Left colon (tissue), 2 donors: ENCODE data around the gene ZACN. TPM values are rescaled to one million over a fixed set of nuclear protein-coding genes. Genes with fewer than 3 reads are reported as not detected.
A peak's percentile ranks its signal among the peaks of the same experiment; 100 is the strongest.
"Not testable (repeated sequence)": the region's sequence is repeated elsewhere in the genome, so short reads cannot be mapped to it uniquely, and the experiment has no call there.

Experiments
- ATAC-seq: fragments of 200-7000 bp; cut with Tn5 transposase; one replicate; pipeline ENCODE4 v1.9.1; 2020; ENCODE audit warnings: mild to moderate bottlenecking, moderate library complexity
- DNase-seq, 2 donors: peaks; one replicate each; pipeline ENCODE4 v3.0.0-alpha.2; 2020
- intact Hi-C, 2 donors: fragments of 100-400 bp; cut with DNase I in 1 of 2; cut with micrococcal nuclease in 1 of 2; formaldehyde crosslinking; loops; one replicate each; pipeline versions ENCODE4 v1.11.2 to v1.14.0; 2022; cut with DNase I, micrococcal nuclease
- total RNA-seq, 2 donors: library from RNA; stranded (reverse); fragmentation: NEBNext Ultra II Directional; extraction: Animal tissue kit (Norgen Biotek cat#: 25700); gene quantifications; one replicate each; pipeline ENCODE4 v1.2.1, GENCODE V29; 2021
- donor health status: DM: no; HTN: no; CAD: no.
- donor health status: DM: yes; HTN: yes; CAD: no.

The ZACN gene
- total RNA-seq, 2 donors from 2014 or later: 0.22 TPM; not detected in 1

- ATAC-seq: no peak
- no peak for DNase-seq
- intact Hi-C loops: no loop called here
Measured at GRCh38 chr17:76077584-76078110, 1.3 kb upstream of the ZACN start.

DNA sequence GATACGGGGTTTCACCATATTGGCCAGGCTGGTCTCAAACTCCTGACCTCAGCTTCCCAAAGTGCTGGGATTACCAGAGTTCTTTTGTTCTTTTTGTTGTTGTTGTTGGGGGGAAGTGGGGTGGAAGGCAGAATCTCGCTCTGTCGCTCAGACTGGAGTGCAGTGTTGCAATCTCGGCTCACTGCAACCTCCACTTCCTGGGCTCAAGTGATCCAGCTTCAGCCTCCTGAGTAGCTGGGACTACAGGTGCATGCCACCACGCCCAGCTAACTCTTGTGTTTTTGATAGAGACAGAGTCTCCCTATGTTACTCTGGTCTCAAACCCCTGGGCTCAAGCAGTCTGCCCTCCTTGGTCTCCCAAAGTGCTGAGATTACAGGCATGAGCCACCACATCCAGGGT lies 612 bp upstream of the ZACN start:
- intact Hi-C loops, ATAC-seq: not testable (repeated sequence)

GRCh38 chr17:76079535-76079955 lies 563 bp downstream of the ZACN start:
- DNase-seq (no peak), ATAC-seq (peak; percentile 2)
- intact Hi-C loops: no loop called here

More for the DNA sequence above, 612 bp upstream of the ZACN start:
- DNase-seq: not testable (repeated sequence)

DNA sequence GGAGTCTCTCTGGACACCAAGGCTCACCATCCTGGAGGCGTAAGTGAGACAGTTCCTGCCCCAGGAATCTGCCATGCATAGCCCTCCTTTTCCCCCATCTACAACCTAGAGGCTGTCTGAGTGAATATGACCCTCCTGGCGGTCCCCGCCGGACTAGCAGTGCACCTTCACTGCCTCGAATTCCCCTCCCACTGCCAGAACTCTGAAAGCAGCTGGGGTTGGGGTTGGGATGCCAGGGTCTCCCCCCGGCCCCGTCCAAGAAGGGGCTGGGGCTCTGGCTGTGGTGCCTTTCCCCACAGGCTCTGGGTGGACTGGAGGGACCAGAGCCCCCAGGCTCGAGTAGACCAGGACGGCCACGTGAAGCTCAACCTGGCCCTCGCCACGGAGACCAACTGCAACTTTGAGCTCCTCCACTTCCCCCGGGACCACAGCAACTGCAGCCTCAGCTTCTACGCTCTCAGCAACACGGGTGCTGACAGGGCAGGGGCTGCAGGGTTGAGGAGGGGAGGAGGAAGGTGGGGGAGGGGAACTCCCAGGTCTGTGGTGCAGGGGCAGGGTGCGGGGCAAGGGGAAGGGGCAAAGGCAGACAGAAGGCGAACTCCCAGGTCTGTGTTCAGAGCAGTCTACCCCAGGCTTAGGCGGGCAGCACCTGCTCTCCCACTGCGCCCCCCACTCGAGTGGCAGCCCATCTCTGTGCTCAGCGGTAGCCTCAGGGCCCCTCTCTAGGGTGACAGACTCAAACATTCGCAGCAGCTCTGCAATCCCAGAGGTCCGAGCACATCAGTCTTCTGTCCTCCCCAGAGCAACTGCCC lies 1.2 kb downstream of the ZACN start:
- DNase-seq: no peak
- peak; percentile 6 for ATAC-seq
- intact Hi-C loops: no loop called here

DNA sequence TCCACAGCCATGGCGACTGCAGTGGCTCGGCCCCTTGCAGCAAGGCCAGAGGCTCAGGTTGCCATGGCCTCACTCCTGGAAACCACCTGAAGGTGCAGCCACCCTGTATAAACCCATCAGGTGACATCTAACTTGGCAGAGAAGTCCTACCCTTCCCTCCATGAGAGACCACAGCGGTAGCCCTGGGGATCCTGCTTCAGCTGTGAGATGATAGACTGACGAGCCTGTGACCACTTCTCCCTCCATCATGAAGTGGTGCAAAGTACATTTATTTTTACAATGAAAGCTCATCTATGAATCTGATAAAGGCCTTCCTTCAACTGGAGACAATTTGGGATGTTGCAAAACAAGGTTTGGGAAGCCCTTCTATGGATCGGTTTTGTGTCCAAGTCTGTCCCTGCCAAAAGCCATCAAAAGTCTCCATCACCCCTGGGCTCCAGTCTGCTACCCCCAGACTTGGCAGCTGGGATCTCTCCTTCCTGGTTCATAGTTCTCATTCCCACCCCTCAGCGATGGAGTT lies 1.8 kb downstream of the ZACN start:
- ATAC-seq (peak; percentile 10), DNase-seq (no peak)
- intact Hi-C loops: no loop called here

- ATAC-seq (peak; percentile 14), DNase-seq (no peak)
- intact Hi-C loops: no loop called here
Measured at GRCh38 chr17:76081295-76082210, 2.6 kb downstream of the ZACN start.

GRCh38 chr17:76082326-76083251 lies 3.6 kb downstream of the ZACN start:
- ATAC-seq: no peak
- peak in 1 of 2 donors; percentile 17 for DNase-seq
- intact Hi-C loops: no loop called here

GRCh38 chr17:76083536-76084182 lies 4.7 kb downstream of the ZACN start:
- DNase-seq (no peak), ATAC-seq (no peak)
- intact Hi-C loops: no loop called here

GRCh38 chr17:76085066-76085730 lies 6.2 kb downstream of the ZACN start:
- intact Hi-C loops: no loop called here
- ATAC-seq (no peak), DNase-seq (no peak)

GRCh38 chr17:76085731-76086366 lies 6.9 kb downstream of the ZACN start:
- DNase-seq (no peak), ATAC-seq (no peak)
- intact Hi-C loops: no loop called here

DNA sequence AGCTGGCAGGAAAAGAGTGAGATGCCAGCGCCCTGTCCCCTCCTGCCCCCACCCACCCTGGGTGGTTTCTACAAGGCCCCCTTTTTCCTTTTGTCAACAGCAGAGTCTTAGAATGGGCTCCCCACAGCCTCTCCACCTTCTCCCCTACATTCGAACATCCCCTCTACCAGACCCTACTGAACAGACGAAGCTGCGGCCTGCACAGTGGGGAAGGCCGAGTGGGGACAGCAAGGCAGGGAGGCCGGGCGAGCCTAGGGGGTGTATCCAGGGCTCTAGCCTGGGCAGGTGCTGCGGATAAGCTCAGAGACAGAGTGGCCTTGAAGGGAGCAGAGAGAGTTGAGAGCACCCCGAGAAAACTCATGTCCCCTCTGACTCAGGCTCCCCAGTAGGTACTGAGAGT lies 7.4 kb downstream of the ZACN start:
- intact Hi-C loops: no loop called here
- DNase-seq (no peak), ATAC-seq (no peak)

GRCh38 chr17:76087531-76087930 lies 8.5 kb downstream of the ZACN start:
- no peak for ATAC-seq
- intact Hi-C loops: no loop called here
- DNase-seq: no peak

GRCh38 chr17:76088041-76088867 lies 9.3 kb downstream of the ZACN start:
- DNase-seq (no peak), ATAC-seq (no peak)

GRCh38 chr17:76088868-76089576 lies 10.0 kb downstream of the ZACN start:
- no peak for DNase-seq
- intact Hi-C loops: no loop called here
- ATAC-seq: no peak

More at GRCh38 chr17:76088041-76088867, 9.3 kb downstream of the ZACN start:
- intact Hi-C loops: no loop called here

DNA sequence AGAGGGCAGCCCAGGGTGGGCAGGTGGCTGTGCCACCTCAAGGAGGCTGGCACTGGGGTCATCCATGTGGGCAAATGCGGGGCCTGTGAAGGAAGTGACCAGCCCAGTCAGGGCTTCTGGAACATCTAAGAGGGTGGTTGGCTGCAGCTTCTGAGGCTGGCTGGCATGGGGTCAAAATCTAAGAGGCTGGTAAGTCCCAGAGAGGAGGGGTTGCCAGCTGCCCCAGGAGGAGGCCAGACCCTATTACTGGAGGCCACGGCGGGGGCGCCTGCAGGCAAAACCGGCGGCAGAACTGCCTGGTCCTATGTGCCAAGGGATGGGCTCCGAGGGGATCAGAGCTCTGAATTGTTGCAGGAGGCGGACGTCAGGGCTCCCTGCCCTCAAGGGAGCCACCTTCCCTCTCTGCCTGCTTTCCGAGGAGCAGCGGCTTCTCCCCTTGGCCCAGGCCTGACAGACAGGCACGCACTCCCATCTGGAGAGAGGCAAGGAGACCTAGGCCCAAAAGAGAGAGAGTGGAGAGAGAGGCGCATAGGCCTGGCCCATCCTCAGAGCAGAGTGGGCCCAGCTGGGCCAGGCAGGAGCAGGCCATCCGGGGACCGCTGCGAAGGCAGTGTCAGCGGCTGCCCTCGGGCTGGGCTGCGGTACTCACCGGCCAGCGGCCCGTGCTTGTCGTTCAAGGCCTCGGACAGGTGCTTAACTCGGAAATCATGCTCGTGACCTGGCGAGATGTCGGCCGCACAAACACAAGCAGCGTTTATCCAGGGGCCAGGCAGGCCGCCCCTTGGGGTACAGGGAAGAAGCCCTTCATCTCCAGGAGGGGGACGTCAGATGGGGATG lies 10.9 kb downstream of the ZACN start:
- ATAC-seq: no peak
- intact Hi-C loops: no loop called here

More for the DNA sequence above, 10.9 kb downstream of the ZACN start:
- DNase-seq: no peak
